Activated naive CD8-positive, alpha-beta T cell treated with anti-CD3 and anti-CD28 coated beads, Interleukin-2, amount 10 ng/mL, durations not matched to agents 7 days and 5 days (primary cell): ENCODE results near the gene GPR78. TPM values are rescaled to one million over a fixed set of nuclear protein-coding genes. Genes with fewer than 3 reads are reported as not detected.
A peak's percentile ranks its signal among the peaks of the same experiment; 100 is the strongest.

Source experiments
- ATAC-seq: fragments of 150-1000 bp; cut with Tn5 transposase; one replicate; pipeline ENCODE4 v1.10.0; 2021; ENCODE audit warnings: low read depth, moderate library complexity
- POLR2A ChIA-PET: fragments of 350-600 bp; sonication (Branson Sonifier 250); formaldehyde crosslinking; loops from one replicate; lab custom pipeline; 2021; ENCODE audit warnings: antibody characterized with exemption; lab: Charles Lee
- DNase-seq: peaks from one replicate; pipeline ENCODE4 v3.0.0; 2021
- H3K27ac Mint-ChIP-seq: one replicate; pipeline ENCODE4 v1.8.0; 2022; ENCODE audit warnings: mild to moderate bottlenecking, mixed read lengths
- H3K27me3 Mint-ChIP-seq: one replicate; pipeline ENCODE4 v1.8.0; 2022; ENCODE audit warnings: mild to moderate bottlenecking, moderate library complexity, mixed read lengths
- H3K36me3 Mint-ChIP-seq: one replicate; pipeline ENCODE4 v1.8.0; 2021; ENCODE audit warnings: mild to moderate bottlenecking, mixed read lengths
- H3K4me1 Mint-ChIP-seq: one replicate; pipeline ENCODE4 v1.8.0; 2021; ENCODE audit warnings: mixed read lengths
- H3K4me3 Mint-ChIP-seq: one replicate; pipeline ENCODE4 v1.8.0; 2022; ENCODE audit warnings: mild to moderate bottlenecking, moderate library complexity, mixed read lengths
- H3K9me3 Mint-ChIP-seq: one replicate; pipeline ENCODE4 v1.8.0; 2021; ENCODE audit warnings: mixed read lengths
- total RNA-seq, 2 experiments: library from RNA; stranded (reverse); gene quantifications; one replicate each; pipeline ENCODE4 v1.2.3, GENCODE V29; 2021

The GPR78 gene
- total RNA-seq, 2 experiments from 2014 or later = not detected

DNA sequence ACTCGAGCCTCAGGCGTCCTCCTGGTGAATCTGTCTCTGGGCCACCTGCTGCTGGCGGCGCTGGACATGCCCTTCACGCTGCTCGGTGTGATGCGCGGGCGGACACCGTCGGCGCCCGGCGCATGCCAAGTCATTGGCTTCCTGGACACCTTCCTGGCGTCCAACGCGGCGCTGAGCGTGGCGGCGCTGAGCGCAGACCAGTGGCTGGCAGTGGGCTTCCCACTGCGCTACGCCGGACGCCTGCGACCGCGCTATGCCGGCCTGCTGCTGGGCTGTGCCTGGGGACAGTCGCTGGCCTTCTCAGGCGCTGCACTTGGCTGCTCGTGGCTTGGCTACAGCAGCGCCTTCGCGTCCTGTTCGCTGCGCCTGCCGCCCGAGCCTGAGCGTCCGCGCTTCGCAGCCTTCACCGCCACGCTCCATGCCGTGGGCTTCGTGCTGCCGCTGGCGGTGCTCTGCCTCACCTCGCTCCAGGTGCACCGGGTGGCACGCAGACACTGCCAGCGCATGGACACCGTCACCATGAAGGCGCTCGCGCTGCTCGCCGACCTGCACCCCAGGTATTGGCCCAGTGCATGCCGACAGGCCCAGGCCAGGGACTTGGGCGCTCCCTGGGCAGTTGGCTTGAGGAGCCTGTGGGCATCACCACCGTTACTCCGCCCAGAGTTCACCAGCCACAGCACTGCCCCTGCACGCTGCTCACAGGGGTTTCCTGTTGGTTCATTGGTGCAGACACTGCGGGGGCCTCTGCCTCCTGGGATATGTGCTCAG is 1.1 kb downstream of the GPR78 start:
- Mint-ChIP-seq H3K4me3 (no peak overlapping the region), H3K9me3 (no peaks in the 10 kb centered on the region), H3K36me3 (no peaks in the 10 kb centered on the region), H3K27ac (no peak overlapping the region), H3K4me1 (no peaks in the 10 kb centered on the region), H3K27me3 (peaks cover 2% of the 10 kb centered on the region)
- ATAC-seq = no peak
- DNase-seq = peak; percentile 13
- POLR2A ChIA-PET = no interaction called here

DNA sequence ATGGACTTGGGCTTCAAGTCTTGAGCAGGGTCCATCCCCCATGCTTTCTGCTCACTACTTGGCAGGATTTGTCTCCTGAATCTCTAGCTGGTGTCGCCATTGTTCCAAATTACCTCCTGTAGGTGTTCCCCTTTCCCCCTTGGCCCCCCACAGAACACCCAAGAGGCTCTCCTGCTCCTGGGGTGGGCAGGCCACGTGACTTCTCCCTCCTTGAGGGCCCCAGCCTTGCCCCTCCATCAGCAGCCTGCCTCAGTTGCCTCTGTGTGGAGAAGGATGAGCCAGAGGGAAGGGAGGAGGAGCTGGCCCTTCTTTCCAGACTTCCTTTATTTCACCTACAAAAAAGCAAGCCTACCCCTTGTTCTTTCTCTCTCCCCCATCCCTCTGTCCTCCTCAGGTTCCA is 1.8 kb downstream of the GPR78 start:
- DNase-seq (no peak), ATAC-seq (no peak)
- Mint-ChIP-seq H3K27ac (no peak overlapping the region), H3K4me3 (no peak overlapping the region), H3K36me3 (no peaks in the 10 kb centered on the region), H3K9me3 (no peaks in the 10 kb centered on the region), H3K4me1 (no peaks in the 10 kb centered on the region), H3K27me3 (peaks cover 2% of the 10 kb centered on the region)
- POLR2A ChIA-PET = no interaction called here

DNA sequence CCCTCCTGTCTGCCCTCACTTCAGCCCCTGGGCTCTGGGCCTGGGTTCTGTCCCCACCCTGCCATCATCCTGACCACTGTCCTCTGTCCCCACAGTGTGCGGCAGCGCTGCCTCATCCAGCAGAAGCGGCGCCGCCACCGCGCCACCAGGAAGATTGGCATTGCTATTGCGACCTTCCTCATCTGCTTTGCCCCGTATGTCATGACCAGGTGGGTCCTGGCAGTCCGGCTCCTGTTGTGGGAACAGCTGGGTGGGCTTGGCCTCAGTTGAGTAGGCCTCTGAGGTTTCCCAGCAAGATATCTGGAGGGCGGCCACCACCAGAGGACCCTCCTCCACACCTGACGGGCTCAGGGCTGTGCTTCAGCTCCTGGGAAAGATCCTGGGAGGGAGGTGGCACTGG is 2.2 kb downstream of the GPR78 start:
- peaks cover 2% of the 10 kb centered on the region for H3K27me3 Mint-ChIP-seq
- H3K36me3 Mint-ChIP-seq = no peaks in the 10 kb centered on the region
- DNase-seq (no peak), ATAC-seq (no peak)
- H3K4me1 Mint-ChIP-seq = no peaks in the 10 kb centered on the region
- POLR2A ChIA-PET = no interaction called here
- no peak overlapping the region for H3K27ac Mint-ChIP-seq
- no peaks in the 10 kb centered on the region for H3K9me3 Mint-ChIP-seq
- no peak overlapping the region for H3K4me3 Mint-ChIP-seq

DNA sequence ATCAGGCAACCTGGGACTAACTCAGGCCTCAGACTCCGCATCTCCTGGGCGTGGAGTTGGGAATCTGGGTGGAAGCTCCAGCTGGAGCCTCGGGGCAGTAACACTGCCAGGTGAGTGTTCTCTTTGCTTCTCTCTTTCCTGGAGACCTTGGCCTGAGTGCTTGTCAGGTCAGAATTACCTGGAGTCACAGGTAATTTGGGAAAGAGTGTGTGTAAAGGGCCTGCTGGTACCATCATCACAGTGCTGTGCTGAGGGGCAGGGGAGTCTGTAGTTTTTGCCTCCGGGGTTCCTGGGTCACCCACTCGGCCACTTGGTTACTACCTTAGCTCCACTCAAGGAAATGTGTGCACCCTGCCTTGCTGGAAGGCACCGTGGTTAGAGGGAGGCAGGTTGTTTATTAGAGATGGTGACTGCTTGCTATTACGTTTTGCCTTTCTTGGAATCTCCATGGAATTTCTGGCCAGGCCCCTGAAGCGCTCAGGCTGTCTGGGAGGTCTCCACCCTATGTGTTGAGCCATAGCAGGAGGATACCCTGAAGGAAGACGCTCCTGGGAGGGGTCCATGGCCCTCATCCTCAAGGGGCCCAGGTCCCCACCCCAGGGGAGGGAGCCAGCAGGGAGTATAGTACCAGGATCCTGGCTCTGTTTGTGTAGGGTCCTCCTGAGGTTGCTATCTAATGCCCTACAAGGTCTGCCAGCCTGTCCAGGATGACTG is 2.9 kb downstream of the GPR78 start:
- H3K36me3 Mint-ChIP-seq = no peaks in the 10 kb centered on the region
- H3K27ac Mint-ChIP-seq = no peak overlapping the region
- no peaks in the 10 kb centered on the region for H3K4me1 Mint-ChIP-seq
- POLR2A ChIA-PET = no interaction called here
- ATAC-seq (no peak), DNase-seq (no peak)
- peaks cover 2% of the 10 kb centered on the region for H3K27me3 Mint-ChIP-seq
- no peak overlapping the region for H3K4me3 Mint-ChIP-seq
- no peaks in the 10 kb centered on the region for H3K9me3 Mint-ChIP-seq

DNA sequence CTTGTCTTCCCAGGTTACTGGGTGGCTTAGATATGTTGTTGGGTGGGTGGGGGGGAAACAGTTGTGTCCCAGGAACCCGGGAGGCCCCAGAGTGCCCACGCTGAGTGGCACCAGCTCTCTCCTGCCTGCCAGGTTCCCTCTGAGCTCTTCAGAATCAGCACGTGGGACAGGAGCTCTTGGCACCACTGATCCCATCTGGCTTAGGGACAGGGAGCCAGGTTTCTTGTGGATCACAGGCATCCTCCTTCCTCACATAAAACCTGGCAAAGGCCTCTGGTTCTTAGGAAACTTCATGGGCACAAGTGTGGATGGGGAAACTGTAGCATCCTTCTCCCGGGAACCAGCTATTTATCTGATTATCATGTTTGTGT is 3.4 kb downstream of the GPR78 start:
- no peaks in the 10 kb centered on the region for H3K4me1 Mint-ChIP-seq
- no peak overlapping the region for H3K4me3 Mint-ChIP-seq
- POLR2A ChIA-PET = no interaction called here
- no peaks in the 10 kb centered on the region for H3K9me3 Mint-ChIP-seq
- no peak overlapping the region for H3K27ac Mint-ChIP-seq
- H3K27me3 Mint-ChIP-seq = peaks cover 2% of the 10 kb centered on the region
- no peaks in the 10 kb centered on the region for H3K36me3 Mint-ChIP-seq
- DNase-seq (no peak), ATAC-seq (no peak)

DNA sequence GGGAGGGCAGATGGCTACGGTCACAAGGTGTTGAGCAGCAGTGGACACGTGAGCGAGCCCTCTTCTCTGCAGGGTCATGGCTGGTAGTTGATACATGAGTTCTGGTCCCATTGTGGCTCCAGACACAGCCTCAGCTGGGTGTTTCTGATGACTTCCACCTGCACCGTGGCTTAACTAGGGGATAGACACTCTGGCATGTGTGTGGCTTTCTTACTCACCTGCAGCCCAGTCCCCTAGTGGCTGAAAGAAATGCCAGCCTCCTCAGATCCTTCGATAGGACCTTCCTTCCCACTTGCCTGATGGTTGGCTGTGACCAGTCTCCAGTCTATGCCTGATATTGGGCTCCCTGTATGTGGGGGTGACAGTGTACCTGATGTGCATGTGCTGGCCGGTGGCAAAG is 5.0 kb downstream of the GPR78 start:
- Mint-ChIP-seq H3K27ac (no peak overlapping the region), H3K4me1 (no peaks in the 10 kb centered on the region), H3K27me3 (no peaks in the 10 kb centered on the region), H3K36me3 (no peaks in the 10 kb centered on the region), H3K4me3 (no peak overlapping the region), H3K9me3 (no peaks in the 10 kb centered on the region)
- DNase-seq (no peak), ATAC-seq (no peak)
- POLR2A ChIA-PET = no interaction called here

DNA sequence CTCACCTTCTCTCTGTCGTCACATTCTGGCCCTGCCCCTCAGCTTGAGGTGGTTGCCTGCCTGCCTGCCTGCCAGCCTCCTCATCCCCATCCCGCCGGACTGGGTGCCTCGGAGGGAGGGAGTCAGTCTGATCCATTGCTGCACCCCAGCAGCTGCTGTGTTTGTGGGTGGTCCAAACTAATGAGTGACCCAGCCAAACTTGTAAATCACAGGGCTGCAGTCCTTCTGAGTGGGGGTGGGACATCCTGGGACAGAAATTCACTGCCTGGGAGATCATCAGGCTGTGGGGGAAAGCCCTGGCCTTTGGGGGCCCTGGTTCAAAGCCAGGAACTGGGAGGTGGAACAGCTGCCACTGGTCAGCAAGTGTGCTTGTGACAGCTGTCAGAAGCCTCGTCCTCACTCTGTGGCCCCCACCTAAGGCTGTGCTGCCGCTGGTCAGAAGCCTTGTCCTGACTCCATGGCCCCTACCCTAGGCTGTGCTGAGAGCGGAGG is 5.6 kb downstream of the GPR78 start:
- Mint-ChIP-seq H3K27me3 (peaks cover 3% of the 10 kb centered on the region), H3K4me1 (no peaks in the 10 kb centered on the region), H3K36me3 (no peaks in the 10 kb centered on the region), H3K4me3 (no peak overlapping the region), H3K9me3 (no peaks in the 10 kb centered on the region), H3K27ac (no peak overlapping the region)
- POLR2A ChIA-PET = no interaction called here
- ATAC-seq (no peak), DNase-seq (no peak)

DNA sequence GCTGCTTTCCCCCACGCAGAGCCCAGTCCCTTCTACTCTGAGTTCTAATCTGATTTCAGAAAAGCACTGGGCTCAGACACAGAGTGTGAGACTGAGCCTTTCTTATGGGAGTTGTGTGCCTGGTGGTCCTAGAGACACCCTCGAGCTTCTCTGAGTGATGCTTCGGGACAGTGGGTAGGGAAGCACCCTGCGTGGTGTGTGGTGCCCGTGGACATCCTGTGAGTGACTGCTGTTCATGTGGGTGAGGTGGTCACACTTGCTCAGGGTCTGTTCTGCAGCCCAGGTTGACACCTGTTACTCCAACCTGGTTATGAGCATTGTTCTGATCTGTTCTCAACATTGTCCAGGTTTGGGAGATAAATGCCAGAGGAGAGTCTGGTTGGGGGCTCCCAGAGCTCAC is 6.1 kb downstream of the GPR78 start:
- Mint-ChIP-seq H3K4me3 (no peak overlapping the region), H3K4me1 (no peaks in the 10 kb centered on the region), H3K36me3 (no peaks in the 10 kb centered on the region), H3K27ac (no peak overlapping the region), H3K9me3 (no peaks in the 10 kb centered on the region), H3K27me3 (peaks cover 5% of the 10 kb centered on the region)
- POLR2A ChIA-PET = no interaction called here
- no peak for DNase-seq
- ATAC-seq = no peak

DNA sequence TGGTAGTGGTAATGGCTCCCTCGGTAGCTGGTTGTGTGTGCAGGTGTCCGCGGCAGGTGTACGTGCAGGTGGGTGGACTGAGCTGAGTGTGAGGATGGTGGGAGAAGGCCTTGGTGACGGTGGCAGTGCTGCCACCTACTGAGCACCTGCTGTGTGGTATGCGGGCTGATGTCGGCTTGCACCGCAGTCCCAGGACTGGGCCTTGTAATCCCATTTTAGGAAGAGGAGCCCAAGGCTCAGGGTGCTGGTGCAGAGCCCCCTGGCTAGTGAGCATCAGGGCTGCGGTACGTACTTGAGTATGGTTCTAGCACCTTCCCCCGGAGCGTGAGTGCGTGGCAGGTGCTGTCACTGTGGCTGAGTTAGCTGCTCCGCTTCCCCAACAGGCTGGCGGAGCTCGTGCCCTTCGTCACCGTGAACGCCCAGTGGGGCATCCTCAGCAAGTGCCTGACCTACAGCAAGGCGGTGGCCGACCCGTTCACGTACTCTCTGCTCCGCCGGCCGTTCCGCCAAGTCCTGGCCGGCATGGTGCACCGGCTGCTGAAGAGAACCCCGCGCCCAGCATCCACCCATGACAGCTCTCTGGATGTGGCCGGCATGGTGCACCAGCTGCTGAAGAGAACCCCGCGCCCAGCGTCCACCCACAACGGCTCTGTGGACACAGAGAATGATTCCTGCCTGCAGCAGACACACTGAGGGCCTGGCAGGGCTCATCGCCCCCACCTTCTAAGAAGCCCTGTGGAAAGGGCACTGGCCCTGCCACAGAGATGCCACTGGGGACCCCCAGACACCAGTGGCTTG is 6.7 kb downstream of the GPR78 start:
- ATAC-seq = no peak
- Mint-ChIP-seq H3K27ac (no peak overlapping the region), H3K36me3 (no peaks in the 10 kb centered on the region), H3K9me3 (no peaks in the 10 kb centered on the region), H3K4me3 (no peak overlapping the region), H3K4me1 (no peaks in the 10 kb centered on the region), H3K27me3 (peaks cover 10% of the 10 kb centered on the region)
- POLR2A ChIA-PET = no interaction called here
- no peak for DNase-seq

DNA sequence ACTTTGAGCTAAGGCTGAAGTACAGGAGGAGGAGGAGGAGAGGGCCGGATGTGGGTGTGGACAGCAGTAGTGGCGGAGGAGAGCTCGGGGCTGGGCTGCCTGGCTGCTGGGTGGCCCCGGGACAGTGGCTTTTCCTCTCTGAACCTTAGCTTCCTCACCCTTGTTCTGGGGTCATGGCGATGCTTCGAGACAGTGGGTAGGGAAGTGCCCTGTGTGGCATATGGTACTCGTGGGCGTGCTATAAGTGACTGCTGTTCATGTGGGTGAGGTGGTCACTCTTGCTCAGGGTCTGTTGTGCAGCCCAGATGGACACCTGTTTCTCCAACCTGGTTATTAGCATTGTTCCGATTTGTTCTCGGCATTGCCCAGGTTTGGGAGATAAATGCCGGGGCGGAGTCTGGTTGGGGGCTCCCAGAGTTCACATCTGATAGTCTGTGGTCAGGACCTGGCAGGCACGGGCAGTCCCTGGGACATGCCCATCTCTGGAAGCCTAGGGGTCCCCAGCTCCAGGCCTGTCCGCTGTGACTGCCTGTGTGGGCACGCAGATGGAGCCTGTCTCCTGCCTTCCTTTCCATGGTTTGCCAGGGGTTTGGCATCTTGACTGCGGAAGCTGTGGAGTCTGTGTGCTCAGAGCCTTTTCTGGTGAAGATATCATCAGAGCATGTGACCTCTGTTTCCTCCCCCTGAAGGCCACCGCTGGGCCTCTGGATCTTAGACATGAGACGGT is 7.4 kb downstream of the GPR78 start:
- no peak overlapping the region for H3K27ac Mint-ChIP-seq
- no peaks in the 10 kb centered on the region for H3K36me3 Mint-ChIP-seq
- ATAC-seq (no peak), DNase-seq (no peak)
- H3K9me3 Mint-ChIP-seq = no peaks in the 10 kb centered on the region
- H3K4me3 Mint-ChIP-seq = no peak overlapping the region
- H3K4me1 Mint-ChIP-seq = no peaks in the 10 kb centered on the region
- POLR2A ChIA-PET = no interaction called here
- H3K27me3 Mint-ChIP-seq = peaks cover 11% of the 10 kb centered on the region

DNA sequence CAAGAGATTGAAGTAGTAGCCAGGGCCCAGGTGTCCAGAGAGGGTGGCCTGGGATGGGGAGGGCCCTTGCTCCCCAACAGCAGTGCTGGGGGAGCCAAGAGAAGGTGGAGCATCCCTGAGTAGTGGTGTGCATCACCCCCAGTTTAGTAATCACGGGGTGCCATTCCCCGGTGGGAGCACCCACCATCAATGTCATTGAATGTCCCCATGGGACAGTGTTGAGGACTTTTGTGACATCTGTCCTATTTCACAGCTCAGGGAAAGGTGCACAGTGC is 7.9 kb downstream of the GPR78 start:
- POLR2A ChIA-PET = no interaction called here
- Mint-ChIP-seq H3K4me3 (no peak overlapping the region), H3K36me3 (no peaks in the 10 kb centered on the region), H3K27ac (no peak overlapping the region), H3K9me3 (no peaks in the 10 kb centered on the region), H3K4me1 (no peaks in the 10 kb centered on the region), H3K27me3 (peaks cover 14% of the 10 kb centered on the region)
- DNase-seq (no peak), ATAC-seq (no peak)

DNA sequence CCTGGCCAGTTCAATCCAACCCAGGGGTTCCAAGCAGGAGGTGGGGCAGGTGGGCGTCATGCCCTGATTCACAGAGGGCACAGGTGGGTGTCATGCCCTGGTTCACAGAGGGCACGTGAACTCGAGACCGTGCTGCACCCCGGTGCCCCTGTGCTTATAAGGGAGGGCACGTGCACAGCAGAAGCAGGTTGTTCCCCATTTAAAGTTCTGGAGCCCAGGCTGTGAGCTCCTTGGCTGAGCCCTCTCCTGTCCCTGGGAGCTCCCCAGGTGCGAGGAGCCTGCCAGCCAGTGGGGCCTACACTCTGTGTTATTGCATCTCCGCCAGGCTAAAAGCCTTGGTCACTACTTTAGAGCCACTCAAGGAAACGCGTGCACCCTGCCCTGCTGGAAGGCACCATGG is 9.1 kb downstream of the GPR78 start:
- no peak for ATAC-seq
- Mint-ChIP-seq H3K4me1 (no peaks in the 10 kb centered on the region), H3K36me3 (no peaks in the 10 kb centered on the region), H3K27me3 (peaks cover 23% of the 10 kb centered on the region), H3K27ac (no peak overlapping the region), H3K9me3 (no peaks in the 10 kb centered on the region), H3K4me3 (no peak overlapping the region)
- DNase-seq = no peak
- POLR2A ChIA-PET = no interaction called here

DNA sequence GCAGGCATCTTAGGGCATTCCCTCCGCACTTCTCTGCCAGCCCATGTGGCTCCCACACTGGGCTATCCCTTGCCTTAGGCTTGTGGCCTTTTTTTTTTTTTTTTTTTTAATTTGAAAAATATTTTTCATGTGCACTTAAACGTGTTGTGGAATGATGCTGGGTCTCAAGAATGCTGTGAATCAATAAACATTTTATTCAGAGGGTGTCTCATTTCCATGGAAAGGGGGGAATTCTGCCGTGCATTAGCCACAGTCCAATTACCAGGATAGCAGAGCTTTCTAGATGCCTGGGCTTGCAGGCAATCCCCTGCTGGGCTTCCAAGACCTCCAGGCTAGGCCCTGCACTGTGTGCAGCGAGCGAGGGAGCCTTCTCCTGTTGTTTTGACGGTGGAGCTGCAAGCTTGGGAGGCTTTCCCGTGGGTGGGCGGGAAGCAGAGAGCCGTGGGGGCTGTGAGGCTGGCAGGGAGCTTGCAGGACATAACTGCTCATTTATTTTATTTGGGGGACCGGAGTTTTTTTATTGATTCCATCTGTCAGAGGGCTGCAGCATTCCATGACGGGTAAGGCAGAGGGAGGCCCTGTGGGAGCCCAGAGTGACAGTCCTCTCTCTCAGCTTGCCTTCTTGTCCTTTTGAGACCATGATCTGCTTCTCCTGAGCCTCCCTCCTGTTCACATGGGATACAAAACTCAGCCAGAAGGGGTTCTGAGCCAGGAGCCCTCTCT is 9.8 kb downstream of the GPR78 start:
- DNase-seq (no peak), ATAC-seq (no peak)
- Mint-ChIP-seq H3K27me3 (peaks cover 25% of the 10 kb centered on the region), H3K27ac (no peak overlapping the region), H3K9me3 (no peaks in the 10 kb centered on the region), H3K36me3 (no peaks in the 10 kb centered on the region), H3K4me3 (no peak overlapping the region), H3K4me1 (no peaks in the 10 kb centered on the region)
- POLR2A ChIA-PET = no interaction called here
